Measurements from ENCODE around the gene KLF5. TPM values are rescaled to one million over a fixed set of nuclear protein-coding genes. Genes with fewer than 3 reads are reported as not detected.

KLF5 gene
- total RNA-seq, 1 donor from 2014 or later = 76.1 TPM

- no peaks in the 10 kb centered on the region for H3K27me3 ChIP-seq
- H3K4me1 ChIP-seq = peaks cover 15% of the 10 kb centered on the region
- no peak overlapping the region for H3K4me3 ChIP-seq
- TF ChIP-seq CTCF (IDR thresholded peaks at IDR 0.05) (no peak), POLR2A (IDR thresholded peaks at IDR 0.05) (no peak), POLR2AphosphoS5 (IDR thresholded peaks at IDR 0.05; ENCODE audit: insufficient read depth in 1 of 2, low read depth in 1 of 2) (no peak)
- intact Hi-C loops (cut with DNase I) = no loop called here
- no peak for DNase-seq (ENCODE audit: extremely low spot score in 2 of 2)
- H3K36me3 ChIP-seq = no peaks in the 10 kb centered on the region
- H3K27ac ChIP-seq = no peak overlapping the region
- H3K9me3 ChIP-seq = no peaks in the 10 kb centered on the region
Observed at GRCh38 chr13:73075546-73075945, 16.7 kb downstream of the KLF5 start.

- H3K36me3 ChIP-seq = no peaks in the 10 kb centered on the region
- intact Hi-C loops (cut with DNase I) = no loop called here
- no peak for TF ChIP-seq POLR2A (IDR thresholded peaks at IDR 0.05)
- TF ChIP-seq CTCF (IDR thresholded peaks at IDR 0.05) = no peak
- no peak for TF ChIP-seq POLR2AphosphoS5 (IDR thresholded peaks at IDR 0.05; ENCODE audit: insufficient read depth in 1 of 2, low read depth in 1 of 2)
- H3K27ac ChIP-seq = no peak overlapping the region
- no peaks in the 10 kb centered on the region for H3K27me3 ChIP-seq
- no peaks in the 10 kb centered on the region for H3K9me3 ChIP-seq
- peaks cover 15% of the 10 kb centered on the region for H3K4me1 ChIP-seq
- H3K4me3 ChIP-seq = no peak overlapping the region
- DNase-seq (ENCODE audit: extremely low spot score in 2 of 2) = no peak
Observed at GRCh38 chr13:73075954-73076353, 17.1 kb downstream of the KLF5 start.

DNA sequence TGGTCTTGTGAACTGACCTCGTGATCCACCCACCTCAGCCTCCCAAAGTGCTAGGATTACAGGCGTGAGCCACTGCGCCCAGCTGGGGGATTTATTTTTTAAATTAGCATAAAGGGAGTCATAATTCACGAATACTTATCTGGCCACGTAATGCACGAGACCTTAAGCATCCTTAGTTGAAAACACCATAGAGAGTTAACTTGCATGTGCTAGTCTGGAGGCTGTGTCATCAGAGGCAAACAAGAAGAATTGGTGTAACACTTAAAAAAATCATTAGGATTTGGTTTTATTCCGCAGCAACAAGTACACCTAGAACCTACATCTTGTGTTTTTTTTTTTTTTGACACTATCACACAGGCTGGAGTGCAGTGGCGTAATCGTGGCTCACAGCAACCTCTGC is 19.1 kb downstream of the KLF5 start:
- no peaks in the 10 kb centered on the region for H3K27me3 ChIP-seq
- H3K9me3 ChIP-seq = no peaks in the 10 kb centered on the region
- no peak overlapping the region for H3K27ac ChIP-seq
- H3K4me3 ChIP-seq = no peak overlapping the region
- intact Hi-C loops (cut with DNase I) = no loop called here
- no peaks in the 10 kb centered on the region for H3K36me3 ChIP-seq
- DNase-seq (ENCODE audit: extremely low spot score in 2 of 2) = no peak
- peaks cover 7% of the 10 kb centered on the region for H3K4me1 ChIP-seq
- TF ChIP-seq CTCF (IDR thresholded peaks at IDR 0.05) (no peak), POLR2AphosphoS5 (IDR thresholded peaks at IDR 0.05; ENCODE audit: insufficient read depth in 1 of 2, low read depth in 1 of 2) (no peak), POLR2A (IDR thresholded peaks at IDR 0.05) (no peak)

- intact Hi-C loops (cut with DNase I) = no loop called here
- H3K4me1 ChIP-seq = no peaks in the 10 kb centered on the region
- no peak for TF ChIP-seq POLR2A (IDR thresholded peaks at IDR 0.05)
- no peak for TF ChIP-seq CTCF (IDR thresholded peaks at IDR 0.05)
- no peak for TF ChIP-seq POLR2AphosphoS5 (IDR thresholded peaks at IDR 0.05; ENCODE audit: insufficient read depth in 1 of 2, low read depth in 1 of 2)
- H3K27me3 ChIP-seq = no peaks in the 10 kb centered on the region
- H3K27ac ChIP-seq = no peak overlapping the region
- H3K36me3 ChIP-seq = no peaks in the 10 kb centered on the region
- no peaks in the 10 kb centered on the region for H3K9me3 ChIP-seq
- no peak for DNase-seq (ENCODE audit: extremely low spot score in 2 of 2)
- H3K4me3 ChIP-seq = no peak overlapping the region
Observed at GRCh38 chr13:73079359-73079758, 20.6 kb downstream of the KLF5 start.

GRCh38 chr13:73081256-73081915 is 22.6 kb downstream of the KLF5 start:
- H3K27ac ChIP-seq = no peak overlapping the region
- no peak for TF ChIP-seq POLR2A (IDR thresholded peaks at IDR 0.05)
- TF ChIP-seq POLR2AphosphoS5 (IDR thresholded peaks at IDR 0.05; ENCODE audit: insufficient read depth in 1 of 2, low read depth in 1 of 2) = no peak
- no peak for TF ChIP-seq CTCF (IDR thresholded peaks at IDR 0.05)
- intact Hi-C loops (cut with DNase I) = no loop called here

More at GRCh38 chr13:73081256-73081915, 22.6 kb downstream of the KLF5 start:
- Histone ChIP-seq H3K4me3 (no peak overlapping the region), H3K9me3 (no peaks in the 10 kb centered on the region), H3K4me1 (no peaks in the 10 kb centered on the region), H3K36me3 (no peaks in the 10 kb centered on the region), H3K27me3 (no peaks in the 10 kb centered on the region)
- no peak for DNase-seq (ENCODE audit: extremely low spot score in 2 of 2)
